ENCODE data around the gene LDLRAD1.
"Not testable (repeated sequence)": the region's sequence is repeated elsewhere in the genome, so short reads cannot be mapped to it uniquely, and the experiment has no call there.

DNA sequence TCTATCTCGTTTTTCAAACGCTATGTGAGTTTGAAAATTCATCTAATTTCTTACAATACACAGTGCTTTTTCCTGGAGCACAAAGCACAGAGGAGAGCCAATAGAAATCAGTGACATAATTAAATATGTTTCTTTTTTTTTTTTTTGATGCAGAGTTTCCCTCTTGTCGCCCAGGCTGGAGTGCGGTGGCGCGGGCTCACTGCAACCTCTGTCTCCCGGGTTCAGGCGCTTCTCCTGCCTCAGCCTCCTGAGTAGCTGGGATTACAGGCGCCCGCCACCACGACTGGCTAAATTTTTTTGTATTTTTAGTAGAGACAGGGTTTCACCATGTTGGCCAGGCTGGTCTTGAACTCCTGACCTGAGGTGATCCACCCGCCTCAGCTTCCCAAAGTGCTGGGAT lies 32.4 kb upstream of the LDLRAD1 start:
- TF ChIP-seq, protein P1, sequence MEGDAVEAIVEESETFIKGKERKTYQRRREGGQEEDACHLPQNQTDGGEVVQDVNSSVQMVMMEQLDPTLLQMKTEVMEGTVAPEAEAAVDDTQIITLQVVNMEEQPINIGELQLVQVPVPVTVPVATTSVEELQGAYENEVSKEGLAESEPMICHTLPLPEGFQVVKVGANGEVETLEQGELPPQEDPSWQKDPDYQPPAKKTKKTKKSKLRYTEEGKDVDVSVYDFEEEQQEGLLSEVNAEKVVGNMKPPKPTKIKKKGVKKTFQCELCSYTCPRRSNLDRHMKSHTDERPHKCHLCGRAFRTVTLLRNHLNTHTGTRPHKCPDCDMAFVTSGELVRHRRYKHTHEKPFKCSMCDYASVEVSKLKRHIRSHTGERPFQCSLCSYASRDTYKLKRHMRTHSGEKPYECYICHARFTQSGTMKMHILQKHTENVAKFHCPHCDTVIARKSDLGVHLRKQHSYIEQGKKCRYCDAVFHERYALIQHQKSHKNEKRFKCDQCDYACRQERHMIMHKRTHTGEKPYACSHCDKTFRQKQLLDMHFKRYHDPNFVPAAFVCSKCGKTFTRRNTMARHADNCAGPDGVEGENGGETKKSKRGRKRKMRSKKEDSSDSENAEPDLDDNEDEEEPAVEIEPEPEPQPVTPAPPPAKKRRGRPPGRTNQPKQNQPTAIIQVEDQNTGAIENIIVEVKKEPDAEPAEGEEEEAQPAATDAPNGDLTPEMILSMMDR (IDR thresholded peaks at IDR 0.05; ENCODE audit: poor library complexity, severe bottlenecking) = not testable (repeated sequence)
- TF ChIP-seq SMC3 (conservative IDR thresholded peaks at IDR 0.05; ENCODE audit: poor library complexity); RAD21 (conservative IDR thresholded peaks at IDR 0.05); POLR2AphosphoS5 (IDR thresholded peaks at IDR 0.05): not testable (repeated sequence)

Data from neural cell (in vitro differentiated cells).